Activated gamma-delta T cell (primary cell): Measurements from ENCODE around the gene TOR1AIP2.
"Not testable (repeated sequence)": the region's sequence is repeated elsewhere in the genome, so short reads cannot be mapped to it uniquely, and the experiment has no call there.

Experiments
- DNase-seq: peaks from one replicate; lab custom pipeline; 2025; lab: John Stamatoyannopoulos, UW

TOR1AIP2 gene

DNA sequence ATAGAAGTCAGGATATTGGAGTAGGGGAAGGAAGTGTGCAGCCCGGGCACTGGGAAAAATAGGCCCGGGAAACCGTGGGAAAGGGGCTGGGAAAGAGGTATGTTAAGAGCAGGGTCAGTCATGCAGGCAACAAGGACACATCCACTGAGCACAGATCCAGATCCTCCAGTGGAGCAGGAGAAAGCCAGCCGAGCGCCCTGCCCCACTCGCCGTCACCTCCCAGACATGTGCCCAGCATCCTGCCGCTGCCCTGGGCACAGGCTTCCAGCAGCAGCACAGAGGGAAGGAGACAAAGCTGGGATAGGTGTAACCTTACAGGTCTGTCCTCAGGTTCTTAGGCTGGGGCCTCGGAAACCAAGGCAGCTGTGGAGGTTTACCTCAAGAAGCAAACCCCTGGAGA is 70.3 kb downstream of the TOR1AIP2 start:
- DNase-seq = no peak

GRCh38 chr1:179806333-179806732 is 71.3 kb downstream of the TOR1AIP2 start:
- no peak for DNase-seq

DNA sequence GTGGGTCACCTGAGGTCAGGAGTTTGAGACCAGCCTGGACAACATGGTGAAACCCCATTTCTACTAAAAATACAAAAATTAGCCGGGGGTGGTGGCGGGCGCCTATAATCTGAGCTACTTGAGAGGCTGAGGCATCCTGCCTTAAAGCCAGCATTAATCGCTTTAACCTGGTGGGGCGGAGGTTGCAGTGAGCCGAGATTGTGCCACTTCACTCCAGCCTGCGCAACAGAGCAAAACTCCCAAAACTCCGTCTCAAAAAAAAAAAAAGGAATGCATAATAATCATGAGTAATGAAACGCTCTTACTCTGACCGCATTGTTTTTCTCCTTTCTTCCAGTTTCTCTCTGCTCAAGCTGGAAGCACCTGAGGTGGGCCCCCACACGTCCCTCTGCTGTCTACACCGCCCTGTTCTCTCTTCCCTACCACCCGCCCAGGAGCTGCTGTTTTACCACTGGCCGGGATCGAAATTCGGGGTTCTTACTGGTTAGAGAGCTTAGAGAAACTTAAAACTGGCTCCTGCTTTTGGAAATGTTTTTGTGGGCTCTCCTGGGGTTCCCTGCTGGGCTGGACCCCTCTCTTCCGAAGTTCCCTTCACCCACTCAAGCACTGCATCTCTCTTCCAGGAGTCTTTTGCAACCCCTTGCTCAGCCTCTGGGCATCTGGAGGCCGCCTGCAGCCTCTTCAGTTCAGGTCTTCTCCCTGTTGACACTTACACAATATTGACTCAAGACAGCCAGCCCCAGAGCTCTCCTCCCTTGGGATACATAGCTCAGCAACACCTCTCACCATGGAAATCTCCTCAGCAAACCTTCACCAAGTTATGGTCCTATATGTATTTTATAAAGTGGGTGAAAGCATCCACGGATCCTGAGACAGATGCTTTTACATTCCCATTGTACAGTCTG is 72.1 kb downstream of the TOR1AIP2 start:
- no peak for DNase-seq

DNA sequence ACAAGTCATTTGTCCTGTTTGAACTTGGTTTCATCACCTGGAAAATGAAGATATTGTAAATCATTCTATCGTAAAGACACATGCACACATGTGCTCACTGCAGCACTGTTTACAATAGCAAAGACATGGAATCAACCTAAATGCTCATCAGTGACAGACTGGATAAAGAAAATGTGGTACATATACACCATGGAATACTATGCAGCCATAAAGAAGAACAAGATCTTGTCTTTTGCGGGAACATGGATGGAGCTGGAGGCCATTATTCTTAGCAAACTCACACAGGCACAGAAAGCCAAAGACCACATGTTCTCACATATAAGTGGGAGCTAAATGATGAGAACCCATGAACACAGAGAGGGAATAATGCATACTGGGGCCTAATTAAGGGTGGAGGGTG is 73.2 kb downstream of the TOR1AIP2 start:
- not testable (repeated sequence) for DNase-seq

GRCh38 chr1:179803918-179804317 is 73.7 kb downstream of the TOR1AIP2 start:
- no peak for DNase-seq

DNA sequence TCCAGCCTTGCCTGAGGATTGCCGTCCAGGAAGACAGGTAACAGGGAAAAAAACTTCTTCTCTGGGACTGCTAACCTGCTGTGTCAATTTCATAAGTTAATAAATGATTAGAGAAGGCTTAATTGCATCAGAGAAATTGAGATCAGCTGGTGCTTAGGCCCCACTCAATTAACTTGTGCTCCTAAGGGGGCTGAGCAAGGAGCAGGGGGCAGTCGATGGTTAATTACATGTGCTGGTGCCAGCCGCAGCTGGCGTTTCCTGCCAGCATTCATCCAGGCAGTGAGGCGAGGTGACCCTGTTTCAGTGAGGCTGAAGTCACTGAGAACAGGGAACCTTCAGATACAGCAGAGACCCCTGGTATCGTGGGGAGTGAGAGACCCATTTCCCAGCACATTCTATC is 74.5 kb downstream of the TOR1AIP2 start:
- no peak for DNase-seq

DNA sequence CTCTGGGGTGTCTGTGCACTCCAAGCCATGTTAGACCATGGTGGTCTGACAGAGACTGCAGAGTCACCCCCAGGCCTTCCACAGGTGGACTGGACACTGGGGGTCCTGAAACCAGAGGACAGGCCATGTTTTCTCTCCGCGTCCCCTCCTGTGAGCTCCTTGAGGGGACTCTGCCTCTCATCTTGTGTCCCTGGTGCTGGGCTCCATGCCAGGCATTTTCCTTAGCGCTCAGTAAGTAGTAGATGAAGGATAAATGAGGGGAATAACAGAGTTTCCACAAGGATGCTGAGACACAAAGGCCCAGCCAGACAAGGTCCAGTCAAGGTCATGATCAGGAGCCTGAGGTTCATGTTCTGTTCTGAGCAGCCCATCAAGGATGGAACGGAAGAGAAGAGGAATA is 77.1 kb downstream of the TOR1AIP2 start:
- DNase-seq = no peak

DNA sequence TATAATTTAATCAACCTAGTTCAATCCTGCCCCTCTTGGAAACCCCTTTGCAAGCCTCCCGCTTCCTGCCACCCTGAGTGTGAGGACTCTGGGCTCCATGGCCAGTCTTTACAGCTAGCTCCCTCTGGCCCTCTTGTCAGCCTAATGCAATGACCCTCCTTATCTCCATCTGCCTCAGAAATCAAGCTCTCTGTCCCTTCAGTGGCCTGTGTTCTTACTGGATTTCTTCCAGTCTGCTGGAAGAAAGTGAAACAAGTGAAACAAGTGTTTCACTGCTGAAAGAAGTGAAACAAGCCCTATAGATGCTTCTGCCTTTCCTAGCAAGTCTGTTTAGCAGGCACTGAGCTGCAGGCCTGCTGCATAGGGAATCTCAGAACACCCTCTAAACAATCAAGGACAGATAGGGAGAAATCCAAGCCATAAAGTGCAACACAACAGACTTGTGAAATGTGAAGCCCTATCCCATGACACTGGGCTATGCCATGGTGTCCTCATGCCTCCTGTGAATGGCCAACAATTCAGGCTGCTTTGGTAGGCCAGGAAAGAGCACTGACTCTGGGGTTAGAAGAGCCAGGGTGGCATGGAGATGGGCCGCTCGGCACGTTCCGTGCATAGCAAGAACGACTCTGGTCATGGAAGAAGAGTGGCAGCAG is 78.6 kb downstream of the TOR1AIP2 start:
- no peak for DNase-seq

DNA sequence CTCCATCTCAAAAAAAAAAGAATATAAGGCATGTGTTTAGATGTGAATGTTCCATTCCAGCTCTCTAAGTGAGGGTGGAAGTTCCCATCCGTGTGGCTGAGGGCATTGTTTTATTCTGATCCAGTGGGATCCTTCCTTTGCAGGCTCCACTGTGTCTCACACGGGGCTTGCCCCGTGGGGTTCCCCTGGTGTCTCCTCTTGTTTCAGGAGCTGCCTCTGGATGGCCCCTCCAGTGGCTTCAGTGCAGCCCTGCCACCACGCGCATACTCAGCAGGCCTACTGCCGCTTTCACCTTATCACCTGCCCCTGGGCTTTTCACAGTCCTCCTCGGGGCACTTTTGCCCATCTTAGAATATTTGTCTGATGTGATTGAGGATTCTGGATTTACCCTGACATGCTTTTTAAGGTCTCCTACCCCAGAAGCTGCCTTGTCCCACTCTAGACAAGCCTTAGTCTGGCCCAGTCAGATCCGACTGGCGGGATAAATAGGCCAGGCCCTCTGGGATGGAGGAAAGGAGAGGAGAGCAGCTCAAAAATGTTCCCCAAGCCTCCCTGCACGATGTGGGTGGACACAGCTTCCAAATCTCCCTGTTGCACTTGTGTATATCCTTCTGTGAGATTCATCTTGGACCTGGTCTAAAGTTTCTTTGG is 79.3 kb downstream of the TOR1AIP2 start:
- no peak for DNase-seq

GRCh38 chr1:179794669-179795068 is 82.9 kb downstream of the TOR1AIP2 start:
- no peak for DNase-seq

DNA sequence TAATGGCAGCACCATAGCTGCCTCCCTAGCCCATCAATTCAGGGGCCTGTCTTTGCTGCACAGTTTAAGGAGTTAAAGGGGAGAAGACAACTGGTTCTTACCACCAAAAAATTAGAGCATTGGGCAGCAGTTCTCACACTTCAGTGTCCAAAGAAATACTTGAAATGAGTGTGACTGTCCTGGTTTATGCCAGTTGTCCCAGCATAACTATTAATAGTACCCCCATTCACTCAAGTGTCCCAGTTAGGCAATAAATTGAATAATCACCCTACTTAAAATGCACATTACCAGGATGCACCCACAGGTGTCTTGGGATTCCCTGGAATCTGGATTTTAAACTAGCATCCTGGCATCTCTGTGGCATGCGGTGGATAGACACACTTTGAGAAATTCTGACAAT is 83.5 kb downstream of the TOR1AIP2 start:
- DNase-seq = no peak

GRCh38 chr1:179793281-179793680 is 84.3 kb downstream of the TOR1AIP2 start:
- DNase-seq = no peak
